Activated T-cell treated with anti-CD3 and anti-CD28 coated beads for 24 hours (primary cell): ENCODE results near the gene MND1.

ENCODE experiments used
- DNase-seq: peaks from one replicate; pipeline ENCODE4 v3.0.0-alpha.2; 2020; ENCODE audit warnings: low read depth

MND1 gene

DNA sequence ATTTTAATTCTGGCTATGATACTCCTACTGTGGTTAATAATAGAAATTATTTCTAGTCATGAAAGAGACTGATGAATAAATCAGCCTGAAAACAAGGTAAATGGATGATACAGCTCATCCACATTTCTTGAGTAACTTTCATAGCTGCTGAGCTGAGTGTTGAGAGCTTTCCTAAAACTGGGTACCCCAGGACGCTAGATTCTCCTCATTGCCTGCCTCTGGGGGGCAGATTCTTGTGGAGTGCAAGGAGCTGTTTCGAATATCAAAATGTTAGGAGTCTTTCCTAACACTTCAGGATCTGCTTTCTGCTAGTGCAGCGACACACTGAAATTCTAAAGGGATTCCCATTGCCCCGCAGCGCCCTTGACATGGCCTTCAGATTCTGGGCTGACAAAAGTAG, 2.1 kb downstream of the MND1 start:
- DNase-seq, result no peak

DNA sequence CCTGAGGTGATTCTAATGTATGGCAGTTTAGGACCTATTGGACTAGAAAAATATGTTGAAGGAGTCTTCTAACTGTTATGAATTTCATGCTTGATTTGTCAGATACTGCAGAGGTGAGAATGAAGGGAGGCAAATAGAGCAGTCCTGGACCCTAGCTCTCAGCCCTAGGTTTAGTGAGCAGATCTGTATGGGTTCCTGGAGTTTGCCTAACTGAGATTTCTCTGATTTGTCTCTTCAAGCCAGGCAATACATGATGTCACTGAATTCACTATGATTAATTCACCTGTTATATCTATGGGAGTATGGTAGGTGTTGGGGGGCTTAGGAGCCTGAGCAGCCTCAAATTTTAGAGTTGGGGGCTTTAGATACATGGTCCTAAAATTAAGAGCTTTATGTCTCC, 2.6 kb downstream of the MND1 start:
- no peak for DNase-seq

DNA sequence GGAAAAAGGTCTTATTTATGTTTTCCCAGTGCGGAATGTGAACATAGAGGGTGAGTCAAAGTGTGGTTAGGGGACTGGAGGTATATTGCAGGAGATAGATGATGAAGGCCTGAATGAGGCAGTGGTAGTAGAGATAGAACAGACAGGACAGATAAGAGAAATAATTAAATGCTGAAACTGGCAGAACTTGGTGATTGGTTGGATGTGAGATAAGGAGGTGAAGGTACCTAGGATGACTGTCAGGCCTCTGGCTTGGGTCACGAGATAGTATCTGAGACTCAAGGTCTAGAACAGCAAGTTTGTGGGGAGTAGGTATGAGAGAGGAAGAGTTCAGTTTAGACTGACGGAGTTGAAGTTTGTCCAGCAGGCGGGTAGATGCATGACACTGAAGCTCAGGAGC, 3.5 kb downstream of the MND1 start:
- no peak for DNase-seq

DNA sequence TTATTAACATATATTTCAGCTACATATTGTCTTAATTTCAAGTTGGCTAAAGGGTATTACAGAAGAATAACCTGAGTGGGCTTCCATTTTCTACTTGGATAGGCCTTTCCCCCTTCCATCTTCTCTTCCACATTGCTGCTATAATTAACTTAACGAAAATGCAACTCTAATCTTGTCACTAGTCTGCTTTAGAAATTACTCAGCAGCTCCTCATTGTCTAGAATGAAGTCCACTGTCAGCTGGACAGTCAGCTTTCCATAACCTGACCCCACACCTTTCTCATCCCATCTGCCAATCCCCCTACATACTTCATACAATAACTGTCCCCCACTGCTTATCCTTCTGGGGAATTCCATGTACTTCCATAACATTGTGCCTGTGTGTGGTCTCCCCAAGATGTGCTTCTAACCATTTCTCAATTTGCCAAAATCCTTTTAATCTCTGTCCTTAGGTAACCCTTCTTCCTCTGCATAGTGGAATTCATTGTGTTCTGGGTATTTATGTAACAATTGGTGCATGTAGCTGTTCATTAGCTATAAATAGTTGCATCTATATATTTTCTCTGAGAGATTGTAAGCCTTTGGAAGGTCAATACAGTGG, 4.8 kb downstream of the MND1 start:
- DNase-seq, result no peak

DNA sequence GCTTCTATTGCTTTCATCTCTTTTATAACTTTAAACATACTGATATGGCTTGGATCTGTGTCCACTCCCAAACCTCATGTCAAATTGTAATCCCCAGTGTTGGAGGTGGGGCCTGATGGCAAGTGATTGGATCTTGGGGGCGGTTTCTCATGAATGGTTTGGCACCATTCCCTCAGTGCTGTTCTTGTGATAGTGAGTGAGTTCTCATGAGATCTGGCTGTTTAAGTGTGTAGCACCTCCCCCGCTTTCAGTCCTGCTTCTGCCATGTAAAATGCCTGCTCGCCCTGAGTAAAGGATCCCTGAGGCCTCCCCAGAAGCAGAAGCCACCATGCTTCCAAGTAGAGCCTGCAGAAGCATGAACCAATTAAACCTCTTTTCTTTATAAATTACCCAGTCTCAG, 17.7 kb downstream of the MND1 start:
- no peak for DNase-seq

DNA sequence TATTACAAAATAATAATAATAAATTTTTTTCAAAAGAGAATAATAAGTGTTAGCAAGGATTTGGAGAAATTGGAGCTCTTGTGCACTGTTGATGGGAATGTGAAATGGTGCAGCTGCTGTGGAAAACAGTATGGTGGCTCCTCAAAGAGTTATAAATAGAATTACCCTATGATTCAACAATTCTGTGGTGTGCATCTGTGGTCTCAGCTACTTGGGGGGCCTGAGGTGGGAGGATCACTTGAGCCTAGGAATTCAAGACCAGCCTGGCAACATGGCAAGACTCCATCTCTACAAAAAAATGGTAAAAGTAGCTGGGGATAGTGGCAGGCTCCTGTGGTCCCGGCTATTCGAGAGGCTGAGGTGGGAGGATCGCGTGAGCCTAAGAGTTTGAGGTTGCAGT, 19.6 kb downstream of the MND1 start:
- no peak for DNase-seq

DNA sequence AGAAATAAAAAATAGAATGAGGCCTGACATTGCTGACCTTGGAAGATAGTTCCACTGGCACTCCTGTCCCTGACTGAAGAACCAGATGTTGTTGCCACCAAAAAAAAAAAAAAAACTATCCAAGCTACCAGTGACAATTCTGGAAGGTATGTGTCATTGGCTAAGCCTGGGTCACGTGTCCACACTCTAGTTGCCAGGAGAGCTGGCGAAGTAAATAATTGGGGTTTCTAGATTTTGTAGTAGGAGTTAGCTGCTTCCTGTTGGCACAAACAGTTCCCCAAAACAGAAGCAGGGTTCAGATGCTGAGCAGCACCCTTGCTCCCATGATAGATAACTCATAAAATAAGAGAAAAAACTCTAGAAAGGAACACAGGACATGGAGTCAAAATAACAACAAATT, 20.5 kb downstream of the MND1 start:
- no peak for DNase-seq

DNA sequence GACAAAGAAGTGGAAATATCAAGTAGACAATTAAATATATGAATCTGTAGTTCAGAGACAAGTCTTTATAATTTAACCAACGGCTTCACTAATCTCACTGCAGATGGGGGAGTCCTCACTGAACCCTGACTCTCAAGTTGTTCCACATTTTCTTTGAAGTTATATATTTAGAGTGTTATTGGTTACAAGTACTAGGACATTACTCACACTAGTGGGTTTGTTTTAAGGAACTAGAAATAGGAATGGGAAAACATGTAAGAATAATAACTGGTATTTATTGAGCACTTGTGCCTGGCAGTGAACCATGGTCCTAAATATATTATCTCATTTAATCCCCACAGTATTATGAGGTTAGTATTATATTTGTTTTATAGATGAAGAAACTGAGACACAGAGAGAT, 22.0 kb downstream of the MND1 start:
- no peak for DNase-seq

DNA sequence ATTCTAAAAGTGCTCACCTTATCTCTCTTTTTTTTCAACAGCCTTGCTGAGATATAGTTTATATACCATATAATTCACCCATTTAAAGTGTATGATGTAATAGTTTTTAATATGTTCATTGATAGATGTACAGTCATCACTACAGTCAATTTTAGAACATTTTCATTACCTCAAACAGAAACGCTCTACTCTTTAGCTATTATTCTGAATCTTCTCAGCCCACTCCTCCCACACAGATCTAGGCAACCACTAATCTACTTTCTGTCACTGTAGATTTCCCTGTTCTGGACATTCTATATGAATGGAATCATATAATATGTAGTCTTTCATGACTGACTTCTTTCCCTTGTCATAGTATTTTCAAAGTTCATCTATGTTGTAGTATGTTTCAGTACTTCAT, 22.6 kb downstream of the MND1 start:
- DNase-seq, result no peak

DNA sequence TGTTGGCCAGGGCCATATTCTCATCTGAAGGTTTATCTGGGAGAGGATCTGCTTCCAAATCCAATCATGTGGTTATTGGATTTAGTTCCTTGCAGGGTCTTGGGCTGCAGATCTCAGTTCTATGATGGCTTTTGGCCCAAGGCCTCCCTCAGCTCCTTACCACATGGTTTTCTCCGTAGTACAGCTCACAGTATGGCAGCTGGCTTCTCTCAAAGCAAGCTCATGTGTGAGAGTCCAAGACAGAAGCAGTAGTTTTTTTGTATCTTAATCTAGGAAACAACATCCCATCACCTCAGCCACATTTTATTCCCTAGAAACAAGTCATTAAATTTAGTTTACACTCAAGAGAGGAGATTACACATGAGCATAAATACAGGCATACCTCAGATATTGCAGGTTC, 24.5 kb downstream of the MND1 start:
- DNase-seq, result no peak

DNA sequence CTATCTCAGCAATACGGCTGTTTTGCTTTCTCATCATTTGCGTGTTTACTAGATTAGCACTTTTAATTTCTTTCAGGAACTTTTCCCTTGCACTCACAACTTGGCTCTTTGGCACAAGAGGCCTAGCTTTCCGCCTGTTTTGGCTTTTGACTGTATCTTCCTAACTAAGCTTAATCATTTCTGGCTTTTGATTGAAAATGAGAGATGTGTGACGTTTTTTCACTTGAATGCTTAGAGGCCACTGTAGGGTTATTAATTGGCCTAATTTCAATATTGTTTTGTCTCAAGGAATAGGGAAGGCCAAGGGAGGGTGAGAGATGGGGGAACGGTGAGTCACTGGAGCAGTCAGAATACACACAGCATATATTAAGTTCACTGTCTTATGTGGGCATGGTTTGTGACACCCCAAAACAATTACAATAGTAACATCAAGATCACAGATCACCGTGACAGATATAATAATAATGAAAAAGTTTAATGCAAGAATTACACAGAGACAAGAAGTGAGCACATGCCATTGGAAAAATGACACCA, 27.3 kb downstream of the MND1 start:
- no peak for DNase-seq

DNA sequence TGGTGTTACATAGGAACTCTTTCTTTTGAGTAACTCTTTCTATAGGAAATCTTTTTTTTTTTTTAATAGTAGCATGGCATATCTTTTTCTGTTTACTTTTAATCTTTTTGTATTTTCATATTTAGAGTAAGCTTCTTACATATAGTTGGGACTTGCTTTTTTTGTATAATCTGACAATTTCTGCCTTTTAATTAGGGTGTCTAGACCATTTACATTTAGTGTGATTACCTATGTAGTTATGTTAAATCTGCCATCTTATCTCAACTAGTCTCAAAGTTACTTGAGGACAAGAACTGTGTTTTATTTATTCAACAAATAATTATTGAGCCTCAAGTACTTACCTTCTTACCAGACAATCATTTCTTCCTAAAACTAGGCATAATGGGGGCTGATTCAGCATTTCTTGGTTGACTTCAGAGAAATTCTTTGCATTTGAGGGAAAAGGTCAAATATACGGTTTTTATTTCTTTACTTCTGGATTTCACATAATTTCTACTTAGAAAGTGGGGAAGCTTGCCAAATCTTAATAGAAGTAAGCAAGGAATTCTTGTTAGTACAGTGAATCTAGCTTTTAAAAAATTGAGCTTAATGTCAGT, 28.6 kb downstream of the MND1 start:
- no peak for DNase-seq

DNA sequence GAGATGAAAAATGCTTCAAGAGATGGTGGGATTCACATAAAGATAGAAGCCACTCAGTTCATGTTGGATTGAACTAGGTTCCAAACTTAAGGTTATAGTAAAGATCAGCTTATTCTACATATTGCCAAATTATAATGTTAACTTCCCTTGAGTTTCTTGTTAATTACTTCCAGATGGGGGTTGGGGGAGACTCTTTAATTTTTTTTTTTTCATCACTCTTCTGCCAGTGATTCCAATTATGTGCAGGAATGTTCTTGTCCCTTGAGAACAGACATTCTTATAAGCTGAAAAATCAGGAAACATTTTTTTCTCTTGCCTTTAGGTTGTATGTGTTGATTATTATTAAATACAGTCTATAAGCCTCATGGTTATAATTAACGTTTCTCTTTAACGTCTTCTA, 30.0 kb downstream of the MND1 start:
- no peak for DNase-seq

DNA sequence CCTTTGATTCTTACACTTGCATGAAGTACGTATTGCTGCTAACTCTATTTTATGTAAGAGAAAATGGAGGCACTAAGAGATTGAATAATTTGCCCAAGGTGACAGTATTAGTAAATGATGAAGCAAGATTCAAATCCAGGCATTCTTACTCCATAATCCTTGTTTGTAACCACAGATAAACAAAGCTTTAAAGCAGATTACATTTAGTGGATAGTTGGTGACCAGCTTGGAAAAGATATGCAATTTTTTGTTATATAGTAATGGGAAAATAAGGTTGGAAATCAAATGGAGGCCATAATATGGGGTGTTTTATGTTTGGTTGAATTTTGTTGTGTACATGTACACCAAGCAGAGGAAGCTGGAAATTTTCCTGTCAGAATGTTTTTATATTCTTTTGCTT, 30.8 kb downstream of the MND1 start:
- no peak for DNase-seq

DNA sequence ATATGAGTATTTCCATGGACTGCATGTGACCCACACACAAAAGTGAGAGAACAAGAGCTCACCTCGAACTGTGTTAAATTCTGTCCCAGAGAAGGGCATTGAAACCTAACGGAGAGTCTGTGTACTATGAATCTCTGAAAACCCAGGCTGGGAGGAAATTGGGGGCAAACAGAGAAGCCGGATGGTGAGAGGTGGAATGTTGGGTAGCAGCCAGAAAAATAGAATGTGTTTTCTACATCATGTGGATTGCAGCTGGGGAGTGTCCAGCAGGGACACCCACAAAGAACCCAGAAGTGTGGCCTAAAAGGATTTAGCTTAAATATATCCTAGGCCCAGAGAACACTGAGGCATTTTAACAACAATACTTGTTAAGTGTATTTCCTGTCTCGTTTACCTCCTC, 38.6 kb downstream of the MND1 start:
- DNase-seq, result no peak

DNA sequence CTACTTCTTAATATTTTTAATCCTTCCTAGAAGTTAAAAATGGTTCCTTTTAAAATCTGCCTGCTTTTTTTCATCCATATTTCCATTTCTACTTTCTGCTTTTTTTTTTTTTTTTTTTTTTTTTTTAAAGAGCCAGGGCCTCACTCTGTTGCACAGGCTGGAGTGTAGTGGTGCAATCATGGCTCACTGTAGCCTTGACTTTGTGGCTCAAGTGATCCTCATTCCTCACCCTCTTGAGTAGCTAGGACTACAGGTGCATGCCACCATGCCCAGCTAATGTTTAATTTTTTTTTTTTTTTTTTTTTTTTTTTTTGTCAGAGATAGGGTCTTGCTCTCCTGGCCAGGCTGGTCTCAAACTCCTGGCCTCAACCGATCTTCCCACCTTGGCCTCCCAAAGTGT, 39.7 kb downstream of the MND1 start:
- DNase-seq, result no peak

DNA sequence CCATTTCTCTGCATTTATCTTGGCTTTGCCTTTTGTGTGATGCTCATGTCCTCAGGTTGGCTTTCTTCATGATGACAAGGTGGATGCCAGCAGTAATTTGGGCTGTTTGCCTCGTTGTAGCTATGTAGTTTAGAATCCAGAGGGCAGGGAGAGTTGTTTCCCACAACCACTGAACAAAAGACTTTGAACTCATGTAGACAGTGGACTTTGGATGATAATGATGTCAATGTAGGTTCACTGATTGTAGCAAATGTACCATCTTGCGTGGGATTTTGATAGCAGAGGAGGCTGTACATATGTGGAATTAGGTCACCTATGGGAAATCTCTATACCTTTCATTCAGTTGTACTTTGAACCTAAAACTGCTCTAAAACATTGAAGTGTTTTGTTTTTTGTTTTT, 41.3 kb downstream of the MND1 start:
- DNase-seq, result no peak

DNA sequence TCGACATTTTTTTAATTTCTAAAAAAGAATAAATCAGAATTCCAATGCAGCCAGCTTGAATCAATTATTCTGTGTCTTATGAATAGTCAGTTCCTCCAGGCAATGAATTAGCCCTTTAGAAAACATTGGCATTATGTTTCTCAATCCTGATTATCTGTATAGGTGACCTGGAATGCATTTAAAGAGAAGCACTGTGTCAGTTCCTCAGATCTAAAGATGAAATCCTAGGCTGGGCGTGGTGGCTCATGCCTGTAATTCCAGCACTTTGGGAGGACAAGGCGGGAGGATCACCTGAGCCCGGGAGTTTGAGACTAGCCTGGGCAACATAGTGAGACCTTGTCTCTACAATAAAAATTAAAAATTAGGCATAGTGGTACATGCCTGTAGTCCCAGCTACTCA, 43.5 kb downstream of the MND1 start:
- no peak for DNase-seq

DNA sequence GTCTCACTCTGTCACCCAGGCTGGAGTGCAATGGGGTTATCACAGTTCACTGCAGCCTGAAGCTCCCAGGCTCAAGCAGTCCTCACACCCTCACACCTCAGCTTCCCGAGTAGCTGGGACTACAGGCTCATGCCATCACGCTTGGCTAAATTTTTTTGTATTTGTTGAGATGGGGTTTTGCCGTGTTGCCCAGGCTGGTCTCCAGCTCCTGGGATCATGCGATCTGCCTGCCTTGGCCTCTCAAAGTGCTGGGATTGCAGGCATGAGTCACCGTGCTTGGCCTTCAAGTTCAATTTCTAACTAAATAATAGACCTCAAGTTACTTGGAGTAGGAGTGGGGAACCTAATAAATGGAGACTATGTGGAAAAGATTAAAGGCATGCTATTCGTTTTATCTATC, 48.9 kb downstream of the MND1 start:
- DNase-seq, result no peak

DNA sequence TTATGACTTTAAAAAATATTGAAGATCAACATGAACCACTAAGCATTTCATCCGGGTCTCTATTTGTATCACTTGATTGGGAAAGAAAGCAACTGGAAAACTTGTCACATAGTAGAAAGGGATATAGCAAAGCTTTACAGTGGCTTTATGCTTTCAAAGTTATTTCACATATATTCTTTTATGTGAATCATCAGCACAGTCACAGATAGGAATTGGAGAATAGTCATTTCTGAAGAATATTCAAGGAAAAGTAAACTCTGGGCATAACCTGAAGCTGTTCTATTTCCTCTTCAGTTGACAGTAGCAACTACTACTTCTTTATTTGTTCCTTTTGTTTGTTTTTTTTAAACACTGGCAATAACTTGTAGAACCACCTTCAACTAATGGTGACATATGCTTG, 50.5 kb downstream of the MND1 start:
- no peak for DNase-seq

DNA sequence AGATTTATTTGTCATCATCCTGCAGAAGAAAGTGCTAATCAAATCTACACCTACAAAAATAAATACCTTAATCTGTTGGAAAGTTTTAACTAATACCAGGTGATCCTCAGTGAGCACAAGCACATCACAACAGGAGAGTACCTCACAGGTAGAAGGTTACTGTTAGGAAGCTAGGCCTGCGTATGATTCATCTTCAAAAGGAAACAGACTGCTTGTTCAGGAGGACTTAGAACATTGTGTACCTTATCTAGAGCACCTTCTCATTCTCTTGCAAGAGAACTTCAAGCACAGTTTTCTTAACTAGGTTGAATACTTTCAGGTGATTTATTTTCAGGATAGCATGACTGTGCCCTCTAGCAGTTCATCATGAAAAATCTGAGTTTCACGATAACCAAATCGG, 54.2 kb downstream of the MND1 start:
- no peak for DNase-seq

DNA sequence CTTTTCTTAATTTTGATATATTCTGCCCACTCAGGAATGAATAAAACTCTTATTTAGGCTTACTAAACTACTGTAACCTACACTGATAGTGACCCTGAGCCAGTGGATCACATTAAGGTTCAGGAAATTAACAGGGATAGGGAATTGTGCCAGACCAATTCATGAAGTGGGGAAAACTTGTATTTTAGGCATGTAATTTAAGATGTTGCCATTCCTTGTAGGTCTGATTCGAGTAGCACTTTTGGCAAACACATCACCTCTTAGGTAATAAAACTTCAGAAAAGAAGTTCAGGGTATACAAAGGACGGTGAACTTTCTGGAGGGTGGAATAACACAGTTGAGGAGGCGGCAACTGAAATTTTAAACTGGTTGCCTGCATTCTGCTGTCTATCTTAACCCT, 54.9 kb downstream of the MND1 start:
- DNase-seq, result no peak

DNA sequence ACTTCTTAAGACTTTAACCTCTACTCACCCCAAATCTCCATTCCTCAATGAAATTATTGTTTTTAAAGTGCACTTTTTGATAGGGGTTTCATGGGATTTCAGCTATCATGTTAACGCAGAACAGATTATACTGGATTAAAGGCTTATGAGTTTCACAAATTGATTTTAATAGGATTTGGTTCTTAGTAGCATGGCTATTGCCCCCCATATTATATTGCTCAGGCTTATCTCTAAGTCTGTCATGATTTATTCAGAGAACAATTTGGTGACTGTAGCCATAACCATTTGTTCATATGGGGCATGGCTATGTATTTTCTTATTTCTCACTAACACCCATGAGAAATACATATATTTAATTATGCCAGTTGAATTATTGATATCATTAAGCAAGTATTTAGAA, 57.0 kb downstream of the MND1 start:
- no peak for DNase-seq

DNA sequence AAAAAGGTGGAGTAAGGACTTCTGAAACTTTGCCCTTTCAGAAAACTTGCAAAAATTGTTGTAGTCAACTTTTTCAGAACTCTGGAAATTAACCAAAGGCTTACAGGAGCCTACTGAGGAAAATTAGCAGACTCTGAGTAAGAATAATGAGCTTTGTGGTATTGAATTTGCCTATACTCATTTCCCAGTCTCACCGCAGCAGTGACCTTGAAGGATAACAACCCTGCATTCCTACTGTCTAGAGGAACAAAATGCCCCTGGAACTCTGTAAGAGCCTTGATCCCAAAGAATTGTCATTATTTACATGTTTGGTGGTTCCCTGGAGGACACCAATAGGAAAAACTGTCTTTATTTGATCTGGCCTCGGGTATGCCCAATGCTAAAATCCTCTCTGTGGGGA, 57.9 kb downstream of the MND1 start:
- no peak for DNase-seq
